GM10847 (cell line): ENCODE results near the gene C5.

Source experiments
- POLR2A ChIP-seq: IDR thresholded peaks from 2 replicates; pipeline ENCODE4 v1.6.1; 2011; ENCODE audit not compliant: insufficient read length; ENCODE audit errors: extremely low read depth

Gene C5

GRCh38 chr9:120926397-120926928, 123.6 kb downstream of the C5 start, which contains the start of gene TRAF1:
Gene TRAF1 (minus strand): TSS chr9:120926796. CDS start chr9:120926075, 721 bp downstream.
- no peak for TF ChIP-seq POLR2A

GRCh38 chr9:120925535-120926396, 124.3 kb downstream of the C5 start:
- peak; percentile 89 for TF ChIP-seq POLR2A

GRCh38 chr9:120924698-120925534, 125.2 kb downstream of the C5 start:
- no peak for TF ChIP-seq POLR2A

GRCh38 chr9:120923620-120924328, 126.3 kb downstream of the C5 start:
- TF ChIP-seq POLR2A, result no peak

- TF ChIP-seq POLR2A, result no peak
These were observed 127.5 kb downstream of the C5 start for GRCh38 chr9:120922404-120923195.

- no peak for TF ChIP-seq POLR2A
These were observed 128.4 kb downstream of the C5 start for GRCh38 chr9:120921661-120922181.

- no peak for TF ChIP-seq POLR2A
These were observed 129.3 kb downstream of the C5 start for GRCh38 chr9:120920806-120921178.

- TF ChIP-seq POLR2A, result peak; percentile 3
These were observed 130.0 kb downstream of the C5 start for GRCh38 chr9:120919843-120920805.

GRCh38 chr9:120918931-120919842, 130.9 kb downstream of the C5 start:
- TF ChIP-seq POLR2A, result peak; percentile 4

GRCh38 chr9:120917929-120918762, 131.9 kb downstream of the C5 start:
- no peak for TF ChIP-seq POLR2A

GRCh38 chr9:120916991-120917880, 132.8 kb downstream of the C5 start:
- no peak for TF ChIP-seq POLR2A
